Kidney epithelial cell (primary cell): ENCODE results near the gene SNN. TPM values are rescaled to one million over a fixed set of nuclear protein-coding genes. Genes with fewer than 3 reads are reported as not detected.

ENCODE experiments used
- DNase-seq: peaks from one replicate; pipeline ENCODE4 v3.0.0-alpha.2; 2010; ENCODE audit warnings: low read depth
- H3K27me3 ChIP-seq: 2 replicates; pipeline ENCODE4 v1.6.0; 2011; ENCODE audit warnings: low read length; ENCODE audit not compliant: control insufficient read depth, insufficient read depth
- H3K36me3 ChIP-seq: 2 replicates; pipeline ENCODE4 v1.5.1; 2011; ENCODE audit warnings: low read length; ENCODE audit not compliant: control insufficient read depth, insufficient read depth
- H3K4me3 ChIP-seq: 2 replicates; pipeline ENCODE4 v1.5.1; 2011; ENCODE audit warnings: low read depth, mild to moderate bottlenecking, control low read depth, low read length
- CTCF ChIP-seq: IDR thresholded peaks from 2 replicates; pipeline ENCODE4 v1.5.1; 2011; ENCODE audit warnings: mild to moderate bottlenecking, moderate library complexity, low read length, control low read depth, inconsistent platforms; ENCODE audit not compliant: insufficient read depth, poor library complexity, severe bottlenecking
- total RNA-seq: library from RNA; depleted of rRNA; stranded (reverse); fragments of >200 nt; gene quantifications from 2 replicates; pipeline ENCODE4 v1.2.3, GENCODE V29; 2015

SNN gene
- total RNA-seq, 1 donor from 2014 or later, result 31.0 TPM

GRCh38 chr16:11642765-11643116 lies 25.5 kb upstream of the SNN start:
- Histone ChIP-seq H3K36me3 (no peaks in the 10 kb centered on the region), H3K27me3 (no peaks in the 10 kb centered on the region), H3K4me3 (no peak overlapping the region)
- TF ChIP-seq CTCF, result no peak
- no peak for DNase-seq

GRCh38 chr16:11649276-11649675 lies 19.0 kb upstream of the SNN start:
- Histone ChIP-seq H3K36me3 (no peaks in the 10 kb centered on the region), H3K4me3 (no peak overlapping the region), H3K27me3 (no peaks in the 10 kb centered on the region)
- no peak for DNase-seq
- no peak for TF ChIP-seq CTCF

GRCh38 chr16:11650641-11651591 lies 17.3 kb upstream of the SNN start:
- no peak for TF ChIP-seq CTCF
- no peaks in the 10 kb centered on the region for H3K36me3 ChIP-seq

GRCh38 chr16:11651796-11652195 lies 16.5 kb upstream of the SNN start:
- H3K4me3 ChIP-seq, result no peak overlapping the region
- no peak for DNase-seq
- peaks cover 5% of the 10 kb centered on the region for H3K27me3 ChIP-seq
- TF ChIP-seq CTCF, result no peak
- H3K36me3 ChIP-seq, result no peaks in the 10 kb centered on the region

More at GRCh38 chr16:11650641-11651591, 17.3 kb upstream of the SNN start:
- no peak for DNase-seq
- no peak overlapping the region for H3K4me3 ChIP-seq
- peaks cover 5% of the 10 kb centered on the region for H3K27me3 ChIP-seq

- DNase-seq, result no peak
- peaks cover 5% of the 10 kb centered on the region for H3K27me3 ChIP-seq
- TF ChIP-seq CTCF, result no peak
- no peak overlapping the region for H3K4me3 ChIP-seq
- H3K36me3 ChIP-seq, result no peaks in the 10 kb centered on the region
Observed at GRCh38 chr16:11655655-11656054, 12.6 kb upstream of the SNN start.

GRCh38 chr16:11657556-11657955 lies 10.7 kb upstream of the SNN start:
- Histone ChIP-seq H3K4me3 (no peak overlapping the region), H3K36me3 (no peaks in the 10 kb centered on the region), H3K27me3 (peaks cover 5% of the 10 kb centered on the region)
- TF ChIP-seq CTCF, result no peak
- DNase-seq, result no peak
